CD4-positive, alpha-beta T cell treated with Interleukin-6 for 4 hours (primary cell): ENCODE measurements around the gene SIT1.
"Not testable (repeated sequence)": the region's sequence is repeated elsewhere in the genome, so short reads cannot be mapped to it uniquely, and the experiment has no call there.

Source experiments
- DNase-seq: peaks from one replicate; pipeline ENCODE4 v3.0.0-alpha.2; 2020; ENCODE audit warnings: mixed read lengths

Gene SIT1

GRCh38 chr9:35658137-35658967 lies 7.6 kb upstream of the SIT1 start, which contains the start of gene CCDC107:
Gene CCDC107 (plus strand): TSS chr9:35658292. CDS start chr9:35658380, 88 bp downstream.
- peak; percentile 85 for DNase-seq

GRCh38 chr9:35657546-35658136 lies 6.9 kb upstream of the SIT1 start, which contains the start of gene RMRP:
Gene RMRP (minus strand): TSS chr9:35658019.
- DNase-seq, result peak; percentile 86

GRCh38 chr9:35656831-35657545 lies 6.3 kb upstream of the SIT1 start:
- DNase-seq, result peak; percentile 13

GRCh38 chr9:35656348-35656747 lies 5.6 kb upstream of the SIT1 start:
- no peak for DNase-seq

- DNase-seq, result no peak
Observed at GRCh38 chr9:35653611-35654010, 2.9 kb upstream of the SIT1 start.

GRCh38 chr9:35652829-35653209 lies 2.1 kb upstream of the SIT1 start:
- no peak for DNase-seq

- no peak for DNase-seq
Observed at GRCh38 chr9:35651956-35652828, 1.5 kb upstream of the SIT1 start.

- peak; percentile 70 for DNase-seq
Observed at GRCh38 chr9:35649431-35650340, 1.0 kb downstream of the SIT1 start.

- peak; percentile 90 for DNase-seq
Observed at GRCh38 chr9:35646533-35647265, 4.0 kb downstream of the SIT1 start.

GRCh38 chr9:35646153-35646532 lies 4.6 kb downstream of the SIT1 start:
- DNase-seq, result peak; percentile 39

GRCh38 chr9:35645736-35646135 lies 5.0 kb downstream of the SIT1 start:
- not testable (repeated sequence) for DNase-seq

GRCh38 chr9:35643046-35643445 lies 7.7 kb downstream of the SIT1 start:
- DNase-seq, result no peak

GRCh38 chr9:35641478-35641877 lies 9.3 kb downstream of the SIT1 start:
- not testable (repeated sequence) for DNase-seq

- DNase-seq, result not testable (repeated sequence)
Observed at GRCh38 chr9:35640431-35640830, 10.3 kb downstream of the SIT1 start.

- DNase-seq, result no peak
Observed at GRCh38 chr9:35639631-35640030, 11.1 kb downstream of the SIT1 start.

- not testable (repeated sequence) for DNase-seq
Observed at GRCh38 chr9:35639225-35639624, 11.5 kb downstream of the SIT1 start.

- peak; percentile 65 for DNase-seq
Observed at GRCh38 chr9:35638751-35639150, 12.0 kb downstream of the SIT1 start.

- DNase-seq, result not testable (repeated sequence)
Observed at GRCh38 chr9:35637427-35637955, 13.2 kb downstream of the SIT1 start.

GRCh38 chr9:35636877-35637246 lies 13.9 kb downstream of the SIT1 start:
- not testable (repeated sequence) for DNase-seq

GRCh38 chr9:35636135-35636876 lies 14.4 kb downstream of the SIT1 start:
- no peak for DNase-seq
